22Rv1 (cell line): Measurements from ENCODE around the gene FHIT.
"Not testable (repeated sequence)": the region's sequence is repeated elsewhere in the genome, so short reads cannot be mapped to it uniquely, and the experiment has no call there.

Experiments used
- H3K27ac ChIP-seq: fragments of 450-650 bp; 2 replicates; pipeline ENCODE4 v1.5.1; 2017
- CTCF ChIP-seq: fragments of 450-650 bp; IDR thresholded peaks from 2 replicates; pipeline ENCODE4 v1.5.1; 2017; ENCODE audit warnings: mild to moderate bottlenecking
- ZFX ChIP-seq: fragments of 450-650 bp; IDR thresholded peaks from 2 replicates; pipeline ENCODE4 v1.6.1; 2017; ENCODE audit warnings: antibody characterized with exemption, borderline replicate concordance

FHIT gene

GRCh38 chr3:61221759-61222362 is 29.4 kb downstream of the FHIT start:
- no peak overlapping the region for H3K27ac ChIP-seq
- no peak for TF ChIP-seq ZFX
- TF ChIP-seq CTCF = no peak

GRCh38 chr3:61218504-61218903 is 32.7 kb downstream of the FHIT start:
- no peak overlapping the region for H3K27ac ChIP-seq
- no peak for TF ChIP-seq ZFX
- no peak for TF ChIP-seq CTCF

GRCh38 chr3:61216171-61216570 is 35.1 kb downstream of the FHIT start:
- H3K27ac ChIP-seq = not testable (repeated sequence)

GRCh38 chr3:61202086-61202485 is 49.2 kb downstream of the FHIT start:
- H3K27ac ChIP-seq = no peak overlapping the region
- TF ChIP-seq CTCF (no peak), ZFX (no peak)

GRCh38 chr3:61201071-61201470 is 50.2 kb downstream of the FHIT start:
- no peak overlapping the region for H3K27ac ChIP-seq
- no peak for TF ChIP-seq ZFX
- no peak for TF ChIP-seq CTCF

- H3K27ac ChIP-seq = no peak overlapping the region
- TF ChIP-seq ZFX = no peak
- no peak for TF ChIP-seq CTCF
These were observed 51.0 kb downstream of the FHIT start for GRCh38 chr3:61200270-61200669.

- TF ChIP-seq CTCF (no peak), ZFX (no peak)
These were observed 51.4 kb downstream of the FHIT start for GRCh38 chr3:61199843-61200242.

GRCh38 chr3:61194892-61195538 is 56.2 kb downstream of the FHIT start:
- TF ChIP-seq ZFX (no peak), CTCF (no peak)
- H3K27ac ChIP-seq = no peak overlapping the region

More at GRCh38 chr3:61199843-61200242, 51.4 kb downstream of the FHIT start:
- H3K27ac ChIP-seq = no peak overlapping the region
